WTC11 (cell line): ENCODE results near the gene KSR1.
"Not testable (repeated sequence)": the region's sequence is repeated elsewhere in the genome, so short reads cannot be mapped to it uniquely, and the experiment has no call there.

Source experiments
- ATF1 ChIP-seq: sonication (generic); formaldehyde crosslinking; IDR thresholded peaks from 2 replicates; pipeline ENCODE4 v1.8.1; 2023; ENCODE audit warnings: mild to moderate bottlenecking, moderate library complexity, missing genetic modification reagents
- ELF4 ChIP-seq: sonication (generic); formaldehyde crosslinking; IDR thresholded peaks from 2 replicates; pipeline ENCODE4 v1.8.1; 2022; ENCODE audit warnings: low read depth, mild to moderate bottlenecking, moderate library complexity, missing genetic modification reagents
- ESRRA ChIP-seq: sonication (generic); formaldehyde crosslinking; IDR thresholded peaks from 2 replicates; pipeline ENCODE4 v1.8.1; 2022; ENCODE audit warnings: mild to moderate bottlenecking, missing genetic modification reagents, borderline replicate concordance
- KAT7 ChIP-seq: sonication (generic); formaldehyde crosslinking; IDR thresholded peaks from 2 replicates; pipeline ENCODE4 v1.8.1; 2023; ENCODE audit warnings: missing genetic modification reagents, mild to moderate bottlenecking, borderline replicate concordance
- NFYB ChIP-seq: sonication (generic); formaldehyde crosslinking; conservative IDR thresholded peaks from 2 replicates; pipeline ENCODE4 v1.8.0; 2022; ENCODE audit warnings: low read depth, missing genetic modification reagents
- TP53 ChIP-seq: sonication (generic); formaldehyde crosslinking; IDR thresholded peaks from 2 replicates; pipeline ENCODE4 v1.8.1; 2023; ENCODE audit warnings: mild to moderate bottlenecking, missing genetic modification reagents
- TF ChIP-seq, protein P1 (sequence below): fragments of 200-600 bp; IDR thresholded peaks from 2 replicates; pipeline ENCODE4 v1.8.0; 2022; ENCODE audit warnings: antibody characterized with exemption

- TF ChIP-seq ESRRA; KAT7 (CRISPR knock-in tag); ELF4 (CRISPR knock-in tag); NFYB (CRISPR knock-in tag); ATF1 (CRISPR knock-in tag); TP53: not testable (repeated sequence)
- TF ChIP-seq, protein P1, sequence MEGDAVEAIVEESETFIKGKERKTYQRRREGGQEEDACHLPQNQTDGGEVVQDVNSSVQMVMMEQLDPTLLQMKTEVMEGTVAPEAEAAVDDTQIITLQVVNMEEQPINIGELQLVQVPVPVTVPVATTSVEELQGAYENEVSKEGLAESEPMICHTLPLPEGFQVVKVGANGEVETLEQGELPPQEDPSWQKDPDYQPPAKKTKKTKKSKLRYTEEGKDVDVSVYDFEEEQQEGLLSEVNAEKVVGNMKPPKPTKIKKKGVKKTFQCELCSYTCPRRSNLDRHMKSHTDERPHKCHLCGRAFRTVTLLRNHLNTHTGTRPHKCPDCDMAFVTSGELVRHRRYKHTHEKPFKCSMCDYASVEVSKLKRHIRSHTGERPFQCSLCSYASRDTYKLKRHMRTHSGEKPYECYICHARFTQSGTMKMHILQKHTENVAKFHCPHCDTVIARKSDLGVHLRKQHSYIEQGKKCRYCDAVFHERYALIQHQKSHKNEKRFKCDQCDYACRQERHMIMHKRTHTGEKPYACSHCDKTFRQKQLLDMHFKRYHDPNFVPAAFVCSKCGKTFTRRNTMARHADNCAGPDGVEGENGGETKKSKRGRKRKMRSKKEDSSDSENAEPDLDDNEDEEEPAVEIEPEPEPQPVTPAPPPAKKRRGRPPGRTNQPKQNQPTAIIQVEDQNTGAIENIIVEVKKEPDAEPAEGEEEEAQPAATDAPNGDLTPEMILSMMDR, result not testable (repeated sequence)
These were observed 200.4 kb downstream of the KSR1 start for GRCh38 chr17:27656620-27657019.
